Skeletal muscle satellite cell (primary cell): ENCODE data around the gene KIR3DL2.
"Not testable (repeated sequence)": the region's sequence is repeated elsewhere in the genome, so short reads cannot be mapped to it uniquely, and the experiment has no call there.

ENCODE experiments used
- H3K27me3 ChIP-seq: 2 replicates; pipeline ENCODE4 v1.7.0; 2013; ENCODE audit warnings: low read length; ENCODE audit not compliant: control insufficient read depth, insufficient read depth
- H3K36me3 ChIP-seq: 2 replicates; pipeline ENCODE4 v1.7.0; 2013; ENCODE audit warnings: mild to moderate bottlenecking, control low read depth, low read length; ENCODE audit not compliant: insufficient read depth
- H3K4me1 ChIP-seq: 2 replicates; pipeline ENCODE4 v1.7.0; 2013; ENCODE audit warnings: low read length; ENCODE audit not compliant: control insufficient read depth, insufficient read depth
- H3K4me2 ChIP-seq: 2 replicates; pipeline ENCODE4 v1.7.0; 2013; ENCODE audit warnings: mild to moderate bottlenecking, low read length
- H3K4me3 ChIP-seq: 2 replicates; pipeline ENCODE4 v1.7.0; 2013; ENCODE audit warnings: low read length
- H3K9ac ChIP-seq: 2 replicates; pipeline ENCODE4 v1.7.0; 2013; ENCODE audit warnings: mild to moderate bottlenecking, low read depth, low read length, moderate library complexity
- H3K9me3 ChIP-seq: replicated peaks from 2 replicates; pipeline ENCODE4 v1.7.0; 2013; ENCODE audit warnings: mild to moderate bottlenecking, control low read depth, low read length

Gene KIR3DL2

DNA sequence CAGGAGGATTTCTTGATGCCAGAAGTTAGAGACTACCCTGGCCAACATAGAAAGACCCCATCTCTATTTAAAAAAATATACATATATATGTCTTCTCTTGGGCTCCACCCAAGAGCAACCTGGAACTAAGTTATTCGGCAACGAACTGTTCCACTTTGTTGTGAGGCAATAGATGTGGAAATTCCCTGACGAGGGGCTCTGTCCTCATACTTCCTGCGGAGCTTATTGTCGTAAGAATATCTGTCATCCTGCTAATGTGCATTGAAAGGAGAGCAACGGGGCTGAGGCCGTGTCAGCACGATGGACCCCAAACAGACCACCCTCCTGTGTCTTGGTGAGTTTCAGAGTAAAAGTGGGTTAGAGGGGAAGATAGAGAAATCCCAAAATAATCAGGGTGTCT lies 23.7 kb downstream of the KIR3DL2 start, which contains the start of gene FCAR:
FCAR (plus strand) TSS at position 246 of the 400 bp plus-strand sequence; CDS start at position 301, 55 bp downstream.
- no peaks in the 10 kb centered on the region for H3K27me3 ChIP-seq
- H3K36me3 ChIP-seq: no peaks in the 10 kb centered on the region
- H3K4me2 ChIP-seq: no peak within 1 kb of the TSS
- no peaks in the 10 kb centered on the region for H3K9me3 ChIP-seq
- no peaks in the 10 kb centered on the region for H3K4me1 ChIP-seq
- no peak within 1 kb of the TSS for H3K9ac ChIP-seq
- H3K4me3 ChIP-seq: no peak within 1 kb of the TSS

DNA sequence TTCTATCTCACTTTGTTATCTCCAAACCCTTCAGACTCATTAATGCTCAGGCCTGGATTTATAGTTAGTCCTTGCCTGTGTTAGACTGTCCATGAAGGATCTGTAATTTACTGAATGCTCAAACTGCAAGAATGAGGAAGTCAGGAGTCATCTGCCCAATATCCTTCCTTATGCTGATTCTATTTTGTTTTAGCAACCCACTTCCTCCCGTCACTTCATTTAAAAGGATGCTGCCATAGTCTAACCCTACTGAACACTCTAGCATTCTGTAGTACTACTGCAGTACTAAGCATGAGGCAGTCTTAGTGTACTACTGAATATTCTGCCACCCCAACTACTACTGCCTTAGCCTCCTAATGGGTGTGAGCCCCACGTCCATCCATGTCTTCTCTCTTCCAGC lies 25.3 kb downstream of the KIR3DL2 start:
- Histone ChIP-seq H3K9ac (no peak overlapping the region), H3K27me3 (no peaks in the 10 kb centered on the region), H3K36me3 (no peaks in the 10 kb centered on the region), H3K4me2 (no peak overlapping the region), H3K9me3 (no peaks in the 10 kb centered on the region), H3K4me1 (no peaks in the 10 kb centered on the region), H3K4me3 (no peak overlapping the region)

DNA sequence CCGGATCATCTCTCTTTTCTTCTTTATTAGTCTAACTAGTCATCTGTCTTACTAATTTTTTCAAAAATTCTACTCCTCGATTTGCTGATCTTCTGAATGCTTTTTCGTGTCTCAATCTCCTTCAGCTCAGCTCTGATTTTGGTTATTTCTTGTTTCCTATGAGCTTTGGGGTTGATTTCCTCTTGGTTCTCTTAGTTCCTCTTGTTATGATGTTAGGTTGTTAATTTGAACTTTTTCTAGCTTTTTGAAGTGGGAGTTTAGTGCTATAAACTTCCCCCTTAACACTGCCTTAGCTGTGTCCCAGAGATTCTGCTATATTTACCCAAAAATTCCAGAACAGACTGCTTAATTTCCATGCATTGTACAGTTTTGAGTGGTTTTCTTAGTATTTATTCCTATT lies 27.2 kb downstream of the KIR3DL2 start:
- no peak overlapping the region for H3K9ac ChIP-seq
- H3K4me3 ChIP-seq: no peak overlapping the region
- H3K36me3 ChIP-seq: no peaks in the 10 kb centered on the region
- H3K4me2 ChIP-seq: no peak overlapping the region
- no peaks in the 10 kb centered on the region for H3K9me3 ChIP-seq
- H3K27me3 ChIP-seq: no peaks in the 10 kb centered on the region
- H3K4me1 ChIP-seq: no peaks in the 10 kb centered on the region

DNA sequence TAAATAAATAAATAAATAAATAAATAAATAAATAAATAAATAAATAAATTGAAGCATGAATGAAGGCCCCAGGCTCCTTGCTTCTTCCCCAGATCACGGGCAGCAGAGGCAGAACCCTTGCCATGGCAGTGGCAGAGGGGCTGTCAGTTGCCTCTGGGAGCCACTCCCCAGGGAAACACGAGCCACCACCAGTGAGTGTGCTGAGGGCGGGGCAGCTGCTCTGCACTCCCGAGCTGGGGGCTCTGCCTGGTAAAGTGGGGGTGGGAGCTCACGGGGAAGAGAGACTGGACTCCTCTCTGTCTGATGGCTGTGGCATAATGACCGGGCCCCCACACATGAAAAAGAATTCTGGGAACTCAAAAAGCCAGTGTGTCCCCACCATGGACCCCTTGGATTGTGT lies 31.6 kb downstream of the KIR3DL2 start:
- Histone ChIP-seq H3K4me3 (no peak overlapping the region), H3K9me3 (no peaks in the 10 kb centered on the region), H3K27me3 (no peaks in the 10 kb centered on the region), H3K36me3 (no peaks in the 10 kb centered on the region), H3K4me2 (no peak overlapping the region), H3K9ac (no peak overlapping the region), H3K4me1 (no peaks in the 10 kb centered on the region)

DNA sequence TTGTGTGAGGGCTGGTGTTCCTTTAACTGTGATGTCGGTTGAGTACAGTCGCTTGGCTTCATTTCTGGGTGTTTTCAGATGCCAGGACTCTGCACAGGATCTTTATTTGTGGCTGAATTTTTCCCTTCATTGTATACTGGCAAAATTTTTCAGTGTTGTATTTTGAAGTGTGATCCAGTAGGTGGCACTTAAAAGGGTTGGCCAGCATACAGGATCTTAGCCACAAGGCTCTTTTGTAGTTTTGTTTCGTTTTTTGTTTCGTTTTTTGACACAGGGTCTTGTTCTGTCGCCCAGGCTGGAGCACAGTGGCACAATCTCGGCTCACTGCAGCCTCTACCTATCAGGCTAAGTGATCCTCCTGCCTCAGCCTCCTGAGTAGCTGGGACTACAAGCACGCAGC lies 32.5 kb downstream of the KIR3DL2 start:
- H3K4me1 ChIP-seq: no peaks in the 10 kb centered on the region
- no peaks in the 10 kb centered on the region for H3K36me3 ChIP-seq
- H3K4me3 ChIP-seq: no peak overlapping the region
- no peak overlapping the region for H3K9ac ChIP-seq
- H3K4me2 ChIP-seq: no peak overlapping the region
- no peaks in the 10 kb centered on the region for H3K27me3 ChIP-seq
- no peaks in the 10 kb centered on the region for H3K9me3 ChIP-seq

DNA sequence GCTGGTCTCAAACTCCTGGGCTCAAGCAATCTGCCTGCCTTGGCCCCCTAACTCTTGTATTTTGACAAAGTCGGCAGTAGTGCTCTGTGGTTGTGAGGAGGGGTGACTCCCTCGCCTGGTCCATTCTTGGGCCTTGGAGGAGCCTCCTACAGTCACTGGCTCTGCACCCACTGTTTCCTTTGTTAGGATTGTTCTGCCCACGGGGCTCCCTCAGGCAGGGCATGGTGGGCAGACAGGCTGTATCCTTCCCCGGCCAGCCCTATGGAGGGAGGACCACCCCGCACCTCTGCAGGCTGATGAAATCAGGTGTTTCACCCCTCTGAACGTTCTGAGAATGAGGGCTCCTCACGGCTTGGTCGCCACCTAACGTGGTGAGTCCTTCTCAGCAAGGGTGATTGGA lies 33.0 kb downstream of the KIR3DL2 start:
- no peaks in the 10 kb centered on the region for H3K27me3 ChIP-seq
- no peak overlapping the region for H3K4me3 ChIP-seq
- H3K9ac ChIP-seq: no peak overlapping the region
- H3K9me3 ChIP-seq: no peaks in the 10 kb centered on the region
- H3K36me3 ChIP-seq: no peaks in the 10 kb centered on the region
- H3K4me2 ChIP-seq: no peak overlapping the region
- no peaks in the 10 kb centered on the region for H3K4me1 ChIP-seq

GRCh38 chr19:54888239-54888638 lies 38.0 kb downstream of the KIR3DL2 start:
- Histone ChIP-seq H3K4me1 (no peaks in the 10 kb centered on the region), H3K4me2 (no peak overlapping the region), H3K9me3 (peaks cover under 1% of the 10 kb centered on the region), H3K27me3 (no peaks in the 10 kb centered on the region), H3K9ac (no peak overlapping the region), H3K4me3 (no peak overlapping the region), H3K36me3 (no peaks in the 10 kb centered on the region)

- Histone ChIP-seq H3K4me2 (no peak overlapping the region), H3K27me3 (no peaks in the 10 kb centered on the region), H3K4me3 (no peak overlapping the region), H3K9me3 (peaks cover 3% of the 10 kb centered on the region), H3K4me1 (no peaks in the 10 kb centered on the region), H3K36me3 (no peaks in the 10 kb centered on the region), H3K9ac (no peak overlapping the region)
Measured at GRCh38 chr19:54889566-54889965, 39.3 kb downstream of the KIR3DL2 start.

DNA sequence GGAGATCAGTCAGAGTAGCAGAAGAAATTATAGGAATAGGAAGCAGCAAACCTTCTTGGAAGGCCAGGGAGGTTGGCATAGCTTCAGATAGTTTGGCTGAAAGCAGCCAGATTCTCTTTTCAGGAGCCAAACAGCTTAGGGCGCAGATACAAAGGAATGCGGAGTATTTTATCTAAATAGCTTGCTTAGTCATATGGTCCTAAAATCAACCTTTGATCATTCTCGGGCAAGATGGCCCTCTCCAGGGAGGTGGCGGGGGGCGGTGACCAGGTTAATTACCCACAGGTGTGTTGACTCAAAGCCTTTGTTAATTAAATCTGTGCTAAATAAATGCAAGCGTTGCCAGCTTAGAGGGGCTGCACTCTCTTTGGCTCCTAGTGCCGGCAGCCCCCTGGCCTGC lies 43.2 kb downstream of the KIR3DL2 start:
- Histone ChIP-seq H3K9ac (no peak overlapping the region), H3K27me3 (no peaks in the 10 kb centered on the region), H3K9me3 (peaks cover 3% of the 10 kb centered on the region), H3K36me3 (no peaks in the 10 kb centered on the region), H3K4me3 (no peak overlapping the region), H3K4me1 (no peaks in the 10 kb centered on the region), H3K4me2 (no peak overlapping the region)

GRCh38 chr19:54894106-54894505 lies 43.9 kb downstream of the KIR3DL2 start:
- H3K27me3 ChIP-seq, H3K9me3 ChIP-seq, H3K36me3 ChIP-seq, H3K4me3 ChIP-seq, H3K9ac ChIP-seq, H3K4me2 ChIP-seq, H3K4me1 ChIP-seq: not testable (repeated sequence)

- Histone ChIP-seq H3K4me1 (no peaks in the 10 kb centered on the region), H3K9ac (no peak overlapping the region), H3K27me3 (no peaks in the 10 kb centered on the region), H3K4me2 (no peak overlapping the region), H3K36me3 (no peaks in the 10 kb centered on the region), H3K4me3 (no peak overlapping the region), H3K9me3 (peaks cover 3% of the 10 kb centered on the region)
Measured at GRCh38 chr19:54896036-54896435, 45.8 kb downstream of the KIR3DL2 start.

- H3K27me3 ChIP-seq, H3K4me2 ChIP-seq, H3K4me3 ChIP-seq, H3K9me3 ChIP-seq, H3K9ac ChIP-seq, H3K4me1 ChIP-seq, H3K36me3 ChIP-seq: not testable (repeated sequence)
Measured at GRCh38 chr19:54898685-54899084, 48.4 kb downstream of the KIR3DL2 start.
